ENCODE data around the gene MYH16. TPM values are rescaled to one million over a fixed set of nuclear protein-coding genes. Genes with fewer than 3 reads are reported as not detected.
A peak's percentile ranks its signal among the peaks of the same experiment; 100 is the strongest.

The MYH16 gene
- total RNA-seq, 1 experiment from 2014 or later = 2.8 TPM

GRCh38 chr7:99261646-99262045 lies 11.0 kb upstream of the MYH16 start:
- Histone ChIP-seq H3F3A (ENCODE audit: low read length, unreplicated experiment) (no peaks in the 10 kb centered on the region), H3K36me3 (ENCODE audit: low read depth, low read length) (no peaks in the 10 kb centered on the region), H3K4me1 (ENCODE audit: insufficient read depth, low read length) (peaks cover 2% of the 10 kb centered on the region), H3K27me3 (ENCODE audit: low read length) (no peaks in the 10 kb centered on the region), H3K27ac (ENCODE audit: low read length) (no peak overlapping the region), H3K9ac (ENCODE audit: low read length) (no peak overlapping the region), H2AFZ (ENCODE audit: low read length) (no peak overlapping the region), H3K4me2 (ENCODE audit: low read length) (no peak overlapping the region), H4K20me1 (ENCODE audit: low read length) (no peaks in the 10 kb centered on the region), H3K4me3 (ENCODE audit: low read length) (no peak overlapping the region), H3K79me2 (ENCODE audit: low read length) (no peaks in the 10 kb centered on the region), H3K9me3 (ENCODE audit: low read length) (no peaks in the 10 kb centered on the region), H3K9me2 (replicated peaks; ENCODE audit: low read length) (no peaks in the 10 kb centered on the region)
- DNase-seq = no peak
- no TSS peak for BruUV-seq (replicated peaks)
- ChIA-PET CTCF (no interaction called here), POLR2A (ENCODE audit: unreplicated experiment) (no interaction called here)
- intact Hi-C loops (cut with micrococcal nuclease) = no loop called here
- no peak for TF ChIP-seq EZH2 (IDR thresholded peaks at IDR 0.05; ENCODE audit: low read length, unreplicated experiment)
- no peak for TF ChIP-seq EZH2phosphoT487 (IDR thresholded peaks at IDR 0.05; ENCODE audit: borderline replicate concordance, low read length)
- no peak for TF ChIP-seq CTCF (conservative IDR thresholded peaks at IDR 0.05; ENCODE audit: low read depth, low read length)
- no peak for ATAC-seq

GRCh38 chr7:99265848-99266480 lies 6.7 kb upstream of the MYH16 start:
- BruUV-seq (replicated peaks) = no TSS peak
- H3K4me3 ChIP-seq (ENCODE audit: low read length) = no peak overlapping the region

More at GRCh38 chr7:99265848-99266480, 6.7 kb upstream of the MYH16 start:
- Histone ChIP-seq H3K27me3 (ENCODE audit: low read length) (no peaks in the 10 kb centered on the region), H3F3A (ENCODE audit: low read length, unreplicated experiment) (no peaks in the 10 kb centered on the region), H4K20me1 (ENCODE audit: low read length) (no peaks in the 10 kb centered on the region), H3K9me2 (replicated peaks; ENCODE audit: low read length) (no peaks in the 10 kb centered on the region), H2AFZ (ENCODE audit: low read length) (no peak overlapping the region), H3K79me2 (ENCODE audit: low read length) (no peaks in the 10 kb centered on the region), H3K4me1 (ENCODE audit: insufficient read depth, low read length) (peaks cover 25% of the 10 kb centered on the region), H3K36me3 (ENCODE audit: low read depth, low read length) (no peaks in the 10 kb centered on the region), H3K27ac (ENCODE audit: low read length) (0 out of 2 replicates have a peak overlapping the region, but pooled peaks have one; percentile 28), H3K9me3 (ENCODE audit: low read length) (no peaks in the 10 kb centered on the region), H3K9ac (ENCODE audit: low read length) (no peak overlapping the region), H3K4me2 (ENCODE audit: low read length) (no peak overlapping the region)
- ChIA-PET POLR2A (ENCODE audit: unreplicated experiment) (no interaction called here), CTCF (no interaction called here)
- DNase-seq (no peak), ATAC-seq (no peak)
- TF ChIP-seq EZH2 (IDR thresholded peaks at IDR 0.05; ENCODE audit: low read length, unreplicated experiment) (no peak), CTCF (conservative IDR thresholded peaks at IDR 0.05; ENCODE audit: low read depth, low read length) (no peak), EZH2phosphoT487 (IDR thresholded peaks at IDR 0.05; ENCODE audit: borderline replicate concordance, low read length) (no peak)
- intact Hi-C loops (cut with micrococcal nuclease) = no loop called here
